Fibroblast of gingiva (primary cell): ENCODE results near the gene CCDC183.
A peak's percentile ranks its signal among the peaks of the same experiment; 100 is the strongest.
"Not testable (repeated sequence)": the region's sequence is repeated elsewhere in the genome, so short reads cannot be mapped to it uniquely, and the experiment has no call there.

Source experiments
- DNase-seq: peaks from one replicate; pipeline ENCODE4 v3.0.0-alpha.2; 2011; ENCODE audit warnings: low read depth

Gene CCDC183

DNA sequence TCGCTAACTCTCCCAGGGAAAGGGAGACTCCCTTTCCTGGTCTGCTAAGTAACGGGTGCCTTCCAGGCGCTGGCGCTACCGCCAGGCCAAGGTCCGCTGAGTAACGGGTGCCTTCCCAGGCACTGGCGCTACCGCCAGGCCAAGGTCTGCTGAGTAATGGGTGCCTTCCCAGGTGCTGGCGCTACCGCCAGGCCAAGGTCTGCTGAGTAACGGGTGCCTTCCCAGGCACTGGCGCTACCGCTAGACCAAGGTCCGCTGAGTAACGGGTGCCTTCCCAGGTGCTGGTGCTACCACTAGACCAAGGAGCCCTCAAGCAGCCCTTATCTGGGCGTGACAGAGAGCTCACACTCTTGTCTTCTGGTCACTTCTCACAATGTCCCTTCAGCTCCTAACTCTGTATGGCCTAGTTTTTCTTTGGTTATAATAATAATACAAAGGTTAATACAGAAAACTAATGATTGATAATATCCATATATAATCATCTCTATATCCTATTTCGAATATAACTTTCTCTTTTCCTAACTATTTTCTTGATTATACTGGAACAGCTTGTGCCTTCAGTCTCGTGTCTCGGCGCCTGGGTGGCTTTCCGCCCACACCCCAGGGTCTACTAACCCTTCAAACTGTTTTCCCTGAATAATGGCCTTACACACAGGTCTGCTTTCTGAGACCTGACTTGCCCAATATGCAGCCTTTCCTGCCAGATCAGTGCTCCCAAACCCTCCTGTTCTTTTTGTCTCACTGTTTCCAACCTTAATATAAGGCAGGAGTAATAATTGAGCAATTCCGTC, 10.4 kb upstream of the CCDC183 start:
- DNase-seq = not testable (repeated sequence)

DNA sequence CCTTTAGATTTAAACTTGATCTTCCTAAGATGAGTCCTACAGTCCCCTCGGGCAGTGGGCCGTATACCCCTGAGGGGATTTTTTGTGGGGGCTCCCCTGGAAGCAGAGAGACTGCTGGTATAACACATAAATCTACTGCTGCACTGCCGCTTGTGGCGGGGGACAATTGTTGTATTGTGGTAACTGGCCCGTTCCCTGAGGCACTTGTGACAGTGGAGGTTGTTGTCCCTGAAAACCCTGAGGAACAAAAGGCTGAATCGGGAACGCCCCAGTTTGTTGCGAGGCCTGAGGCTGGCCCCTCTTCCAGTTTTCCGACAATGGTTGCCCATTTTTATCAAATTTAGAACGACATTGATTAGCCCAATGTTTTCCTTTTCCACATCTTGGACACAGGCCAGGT, 9.7 kb upstream of the CCDC183 start:
- DNase-seq = no peak

DNA sequence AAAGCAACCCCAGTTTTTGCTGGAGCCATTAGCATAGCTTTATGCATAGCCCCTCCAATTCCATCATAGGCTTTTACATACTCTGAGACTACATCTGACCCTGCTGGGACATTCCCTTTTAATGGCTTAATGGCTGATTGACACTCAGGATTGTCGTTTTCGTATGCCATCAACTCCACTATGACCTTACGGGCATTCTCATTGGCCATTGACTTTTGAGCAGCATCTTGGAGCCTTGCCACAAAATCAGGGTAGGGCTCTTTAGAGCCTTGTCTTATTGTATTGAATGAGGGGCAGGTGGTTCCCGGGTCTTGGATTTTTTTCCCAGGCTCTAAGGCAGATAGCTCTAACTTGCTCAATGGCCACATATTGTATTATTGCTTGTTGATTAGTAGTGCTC, 9.2 kb upstream of the CCDC183 start:
- not testable (repeated sequence) for DNase-seq

DNA sequence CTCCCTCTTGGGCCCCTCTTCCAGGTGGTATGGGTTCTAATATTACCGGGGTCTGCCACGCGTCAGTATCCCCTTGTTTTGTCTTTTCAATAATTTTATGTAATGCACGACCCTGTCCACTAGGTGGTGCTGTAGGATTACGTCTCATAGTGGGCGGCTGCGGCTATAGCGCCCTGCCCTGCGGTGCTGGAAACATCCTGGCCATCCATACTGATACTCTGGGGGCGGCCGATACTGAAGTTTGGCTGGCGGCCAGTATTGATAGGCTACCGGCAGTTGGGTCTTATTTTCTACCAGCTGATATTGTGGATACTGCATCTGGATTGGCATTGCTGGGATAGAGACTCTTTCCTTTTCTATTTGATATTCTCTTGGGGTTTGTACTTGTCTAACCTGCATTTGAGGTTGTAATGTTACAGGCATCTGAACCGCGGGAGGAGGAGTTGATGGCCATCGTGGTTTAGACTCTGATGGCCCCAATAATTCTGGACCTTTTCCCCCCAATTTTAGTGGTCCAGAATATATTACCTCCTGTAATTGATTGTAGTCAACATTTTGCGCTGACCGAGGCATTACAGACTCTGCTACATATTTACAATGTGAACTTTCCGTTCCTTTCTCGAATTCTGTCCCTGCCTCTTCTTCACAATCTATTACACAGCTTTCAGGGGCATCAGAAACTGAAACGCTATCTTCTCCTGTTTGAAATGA, 8.3 kb upstream of the CCDC183 start:
- no peak for DNase-seq

DNA sequence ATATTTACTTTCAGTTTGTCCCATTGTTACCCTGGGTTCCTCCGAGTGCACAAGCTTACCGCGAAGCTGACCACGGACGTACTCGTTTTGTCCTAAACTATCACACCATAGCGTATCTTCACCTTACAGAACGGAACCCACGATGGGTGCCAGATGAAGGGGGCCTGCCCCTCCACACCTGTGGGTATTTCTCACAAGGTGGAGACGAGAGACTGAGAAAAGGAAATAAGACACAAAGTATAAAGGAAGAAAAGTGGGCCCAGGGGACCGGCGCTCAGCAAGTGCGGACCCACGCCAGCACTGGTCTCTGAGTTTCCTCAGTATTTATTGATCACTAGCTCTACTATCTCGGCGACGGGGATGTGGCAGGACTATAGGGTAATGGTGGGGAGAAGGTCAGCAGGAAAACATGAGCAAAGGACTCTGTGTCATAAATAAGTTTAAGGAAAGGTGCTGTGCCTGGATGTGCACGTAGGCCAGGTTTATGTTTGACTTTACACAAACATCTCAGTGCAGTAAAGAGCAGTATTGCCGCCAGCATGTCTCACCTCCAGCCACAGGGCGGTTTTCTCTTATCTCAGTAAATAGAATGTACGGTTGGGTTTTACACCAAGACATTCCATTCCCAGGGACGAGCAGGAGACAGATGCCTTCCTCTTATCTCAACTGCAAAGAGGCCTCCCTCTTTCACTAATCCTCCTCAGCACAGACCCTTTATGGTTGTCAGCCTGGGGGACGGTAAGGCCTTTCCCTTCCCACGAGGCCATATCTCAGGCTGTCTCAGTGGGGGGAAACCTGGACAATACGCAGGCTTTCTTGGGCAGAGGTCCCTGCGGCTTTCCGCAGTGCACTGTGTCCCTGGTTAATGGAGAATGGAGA, 7.3 kb upstream of the CCDC183 start:
- not testable (repeated sequence) for DNase-seq

DNA sequence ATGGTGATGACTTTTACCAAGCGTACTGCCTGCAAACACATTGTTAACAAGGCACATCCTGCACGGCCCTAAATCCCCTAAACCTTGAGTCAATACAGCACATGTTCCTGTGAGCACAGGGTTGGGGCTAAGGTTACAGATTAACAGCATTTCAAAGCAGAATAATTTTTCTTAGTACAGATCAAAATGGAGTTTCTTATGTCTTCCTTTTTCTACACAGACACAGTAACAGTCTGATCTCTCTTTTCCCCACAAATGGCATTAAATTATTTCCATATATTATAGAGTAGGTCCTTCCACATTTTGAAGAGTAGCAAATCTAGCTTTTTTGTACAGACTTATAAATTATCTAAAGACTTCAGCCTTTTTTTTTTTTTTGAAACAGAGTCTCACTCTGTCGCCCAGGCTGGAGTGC, 6.6 kb upstream of the CCDC183 start:
- DNase-seq = no peak

DNA sequence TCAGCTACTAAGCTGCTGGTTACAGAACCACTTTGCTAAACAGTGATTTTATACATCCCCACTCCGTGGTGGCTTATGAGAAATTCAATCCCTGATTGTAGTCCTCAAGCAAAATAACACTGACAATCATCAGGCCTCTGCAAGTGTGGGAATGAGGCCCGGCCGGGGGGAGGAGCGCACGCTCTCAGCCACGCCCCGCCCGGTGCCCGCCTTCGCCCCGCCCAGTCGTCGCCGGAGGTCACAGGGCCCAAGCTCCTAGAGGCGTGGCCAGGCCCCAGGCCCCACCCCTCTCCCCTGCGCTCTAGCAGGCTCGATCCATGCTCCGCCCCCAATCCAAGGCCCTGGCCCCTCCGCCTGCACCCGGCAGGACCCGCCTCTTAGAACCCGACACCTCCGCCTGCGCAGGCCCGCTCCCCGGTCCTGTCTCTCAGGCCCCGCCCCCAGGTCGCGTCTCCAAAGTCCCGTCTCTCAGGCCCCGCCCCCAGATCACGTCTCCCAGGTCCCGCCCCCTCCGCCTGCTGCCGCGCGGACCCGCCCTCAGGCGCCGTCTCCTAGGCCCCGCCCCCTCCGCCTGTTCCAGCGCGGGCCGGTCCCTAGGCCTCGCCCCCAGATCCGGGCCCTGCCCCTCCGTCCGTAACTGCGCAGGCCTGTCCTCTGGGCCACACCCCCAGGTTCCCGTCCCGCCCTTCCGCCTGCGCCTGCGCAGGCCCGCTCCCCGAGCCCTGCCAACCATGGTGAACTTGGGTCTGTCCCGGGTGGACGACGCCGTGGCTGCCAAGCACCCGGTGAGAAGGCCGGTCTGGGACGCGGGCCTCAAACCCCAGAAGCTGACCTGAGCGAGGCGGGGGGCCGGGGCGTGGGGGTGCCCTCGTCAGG, 5.3 kb upstream of the CCDC183 start, which contains the start of gene TMEM141:
Gene TMEM141, plus strand, starts transcription at position 705 of the 876 bp plus-strand sequence. Its CDS starts 27 bp downstream, at position 732.
- peak; percentile 99 for DNase-seq

DNA sequence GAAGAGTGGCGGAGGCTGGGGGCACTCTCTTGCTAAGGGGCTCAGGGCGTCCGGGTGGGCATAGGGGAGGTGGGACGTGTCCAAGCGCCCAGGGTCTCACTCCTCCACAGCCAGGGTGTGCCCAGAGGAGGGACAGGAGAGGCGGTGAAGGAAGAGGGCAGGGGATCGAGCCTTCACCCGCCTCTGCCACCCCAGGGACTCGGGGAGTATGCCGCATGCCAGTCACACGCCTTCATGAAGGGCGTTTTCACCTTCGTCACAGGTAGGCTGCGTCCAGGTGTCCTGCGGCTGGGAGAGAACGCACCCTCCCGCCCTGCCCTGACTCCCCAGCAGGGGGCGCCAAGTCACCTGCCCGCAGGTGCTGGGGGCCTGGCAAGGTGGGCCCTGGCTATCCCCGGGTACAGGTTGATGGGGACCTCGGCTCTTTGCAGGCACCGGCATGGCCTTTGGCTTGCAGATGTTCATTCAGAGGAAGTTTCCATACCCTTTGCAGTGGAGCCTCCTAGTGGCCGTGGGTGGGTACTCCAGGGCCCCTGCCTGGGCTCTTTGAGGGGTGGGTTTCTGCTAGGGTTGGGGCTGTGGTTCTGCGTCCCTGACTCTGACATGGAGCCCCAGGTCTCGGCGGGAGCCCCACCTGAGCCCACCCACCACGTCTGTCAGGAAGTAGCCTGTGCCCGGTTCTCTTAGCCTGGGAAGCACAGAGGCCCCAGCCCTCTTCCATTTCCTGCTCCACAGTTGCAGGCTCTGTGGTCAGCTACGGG, 4.4 kb upstream of the CCDC183 start:
- no peak for DNase-seq

DNA sequence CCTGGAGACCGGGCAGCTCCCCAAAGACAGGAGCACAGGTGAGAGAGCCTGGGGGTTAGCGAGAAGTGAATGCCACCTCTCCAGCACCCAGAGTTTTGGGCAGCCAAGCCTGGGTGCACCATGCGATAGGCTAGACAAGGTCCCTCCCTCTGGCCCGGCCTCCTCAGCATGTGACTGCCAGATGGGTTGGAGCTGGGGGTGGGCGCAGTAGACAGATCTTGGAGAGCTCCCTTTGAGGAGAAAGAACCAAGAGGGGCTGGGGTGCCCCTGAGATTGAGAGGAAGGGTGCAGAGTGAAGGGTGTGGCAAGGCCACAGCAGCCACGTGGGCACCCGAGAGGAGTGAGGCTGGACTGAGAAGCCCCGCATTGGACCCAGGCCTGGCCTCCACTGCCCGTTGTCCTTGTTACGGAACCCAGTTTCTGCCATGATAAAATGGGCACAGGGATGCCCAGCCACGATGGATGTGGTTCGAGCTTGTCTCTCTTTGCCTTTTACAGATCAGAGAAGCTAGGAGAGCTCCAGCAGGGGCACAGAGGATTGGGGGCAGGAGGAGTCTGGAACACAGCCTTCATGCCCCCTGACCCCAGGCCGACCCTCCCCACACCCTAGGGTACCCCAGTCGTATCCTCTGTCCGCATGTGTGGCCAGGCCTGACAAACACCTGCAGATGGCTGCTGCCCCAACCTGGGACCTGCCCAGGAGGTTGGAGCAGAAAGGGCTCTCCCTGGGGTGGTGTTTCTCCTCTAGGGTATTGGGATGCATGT, 3.6 kb upstream of the CCDC183 start:
- DNase-seq = no peak

DNA sequence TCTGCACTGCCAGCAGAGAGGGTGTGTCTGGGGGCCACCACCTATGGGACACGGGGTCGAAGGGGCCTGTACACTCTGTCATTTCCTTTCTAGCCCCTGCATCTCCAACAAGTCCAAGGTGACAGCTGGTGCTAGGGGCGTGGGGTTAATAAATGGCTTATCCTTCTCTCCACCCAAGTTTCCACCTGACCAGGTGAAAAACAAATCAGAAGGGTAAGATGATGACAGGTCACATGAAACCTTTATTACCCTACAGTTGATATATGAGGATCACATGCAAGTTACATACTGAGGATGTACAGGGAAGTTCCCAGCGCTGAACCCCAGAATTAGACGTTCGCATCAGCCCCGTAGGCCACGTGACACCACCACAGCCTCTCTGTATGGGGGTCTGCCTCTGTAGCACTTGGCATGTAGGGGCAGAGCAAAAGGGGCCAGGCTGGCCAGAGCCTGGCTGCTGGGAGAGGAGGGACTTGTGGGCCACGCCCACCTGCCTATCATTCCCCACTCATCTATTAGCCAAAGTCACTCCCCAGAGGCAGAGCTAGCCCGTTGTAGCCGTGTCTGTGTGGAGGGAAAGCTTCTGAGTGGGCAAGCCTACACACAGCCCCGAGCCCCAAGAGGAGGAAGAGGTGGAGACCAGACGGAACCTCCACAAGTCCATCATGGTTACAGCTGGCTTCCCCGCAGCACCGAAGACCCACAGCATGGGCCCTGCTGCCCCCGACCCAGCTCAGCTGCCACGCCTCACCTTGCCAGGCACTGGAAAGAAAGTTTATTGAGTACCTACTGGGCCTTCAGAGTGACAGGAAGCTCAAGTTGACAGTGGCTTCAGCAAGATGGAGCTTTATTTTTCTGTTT, 2.8 kb upstream of the CCDC183 start:
- no peak for DNase-seq

DNA sequence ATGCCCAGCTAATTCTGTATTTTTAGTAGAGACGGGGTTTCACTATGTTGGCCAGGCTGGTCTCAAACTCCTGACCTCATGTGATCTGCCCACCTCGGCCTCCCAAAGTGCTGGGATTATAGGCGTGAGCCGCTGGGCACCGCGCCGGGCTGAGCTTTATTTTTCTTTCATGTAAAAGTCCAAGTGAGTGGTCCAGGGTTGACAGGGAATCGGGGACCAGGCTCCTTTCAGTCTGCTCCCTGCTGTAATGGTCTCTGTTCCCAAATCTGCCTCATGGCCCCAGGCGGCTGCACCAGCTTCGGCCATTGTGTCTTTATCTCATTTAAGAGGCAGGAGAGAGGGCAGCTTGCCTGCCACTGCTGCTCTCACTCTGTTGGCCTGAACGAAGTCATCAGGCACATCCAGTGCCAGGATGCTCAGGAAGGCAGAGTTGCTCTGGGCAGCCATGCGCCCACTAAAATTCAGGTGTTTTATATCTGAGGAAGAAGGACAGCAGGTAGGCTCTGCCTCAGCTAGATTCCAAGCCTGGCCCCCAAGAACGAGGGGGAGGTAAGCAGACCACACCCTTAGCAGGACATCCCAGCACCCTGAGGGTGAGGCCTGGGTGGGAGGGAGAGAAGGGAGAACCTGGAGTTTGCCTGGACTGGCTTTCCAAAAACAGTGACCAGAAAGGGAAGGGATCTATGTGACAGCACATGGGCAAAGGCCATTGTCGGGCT, 1.7 kb upstream of the CCDC183 start:
- no peak for DNase-seq

DNA sequence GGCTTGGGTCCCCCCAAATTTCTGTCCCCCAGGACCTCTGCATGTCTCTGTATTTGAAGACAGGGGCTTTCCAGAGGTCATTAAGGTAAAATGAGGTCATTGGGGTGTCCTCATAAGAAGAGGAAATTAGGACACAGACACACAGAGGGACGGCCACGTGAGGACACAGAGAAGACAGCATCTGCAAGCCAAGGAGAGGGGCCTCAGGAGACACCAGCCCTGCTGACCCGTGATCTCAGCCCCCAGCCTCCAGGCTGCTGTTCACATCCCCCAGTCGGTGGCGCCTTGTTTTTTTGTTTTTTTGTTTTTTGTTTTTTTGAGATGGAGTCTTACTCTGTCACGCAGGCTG, 1.2 kb upstream of the CCDC183 start:
- no peak for DNase-seq

DNA sequence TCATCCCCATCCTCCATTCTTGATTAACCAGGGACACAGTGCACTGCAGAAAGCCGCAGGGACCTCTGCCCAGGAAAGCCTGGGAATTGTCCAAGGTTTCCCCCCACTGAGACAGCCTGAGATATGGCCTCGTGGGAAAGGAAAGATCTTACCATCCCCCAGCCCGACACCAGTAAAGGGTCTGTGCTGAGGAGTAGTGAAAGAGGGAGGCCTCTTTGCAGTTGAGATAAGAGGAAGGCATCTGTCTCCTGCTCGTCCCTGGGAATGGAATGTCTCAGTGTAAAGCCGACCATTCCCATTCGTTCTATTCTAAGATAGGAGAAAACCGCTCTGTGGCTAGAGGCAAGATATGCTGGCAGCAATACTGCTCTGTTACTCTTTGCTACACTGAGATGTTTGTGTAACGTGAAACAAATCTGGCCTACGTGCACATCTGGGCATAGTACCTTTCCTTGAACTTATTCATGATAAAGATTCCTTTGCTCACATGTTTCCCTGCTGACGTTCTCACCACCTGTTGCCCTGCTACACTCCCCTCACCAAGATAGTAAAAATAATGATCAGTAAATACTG, 723 bp downstream of the CCDC183 start:
- DNase-seq = not testable (repeated sequence)

DNA sequence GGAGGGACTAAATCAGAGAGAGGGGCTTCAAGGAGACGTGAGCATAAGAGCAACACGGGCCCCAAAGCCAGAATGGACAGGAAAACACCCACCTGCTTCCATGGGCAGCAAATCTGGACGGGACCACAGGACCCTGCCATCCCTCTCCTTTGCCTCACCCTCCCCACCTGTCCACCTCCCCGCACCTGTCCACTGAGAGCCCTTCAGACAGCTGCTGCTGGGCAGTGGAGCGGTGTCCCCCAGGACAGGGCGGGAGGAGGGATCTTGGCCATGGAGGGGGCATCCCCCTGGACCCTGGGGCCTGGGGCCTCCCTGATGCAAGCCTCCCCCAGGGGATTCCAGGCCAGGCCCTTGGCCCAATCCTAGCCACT, 2.6 kb downstream of the CCDC183 start:
- no peak for DNase-seq

DNA sequence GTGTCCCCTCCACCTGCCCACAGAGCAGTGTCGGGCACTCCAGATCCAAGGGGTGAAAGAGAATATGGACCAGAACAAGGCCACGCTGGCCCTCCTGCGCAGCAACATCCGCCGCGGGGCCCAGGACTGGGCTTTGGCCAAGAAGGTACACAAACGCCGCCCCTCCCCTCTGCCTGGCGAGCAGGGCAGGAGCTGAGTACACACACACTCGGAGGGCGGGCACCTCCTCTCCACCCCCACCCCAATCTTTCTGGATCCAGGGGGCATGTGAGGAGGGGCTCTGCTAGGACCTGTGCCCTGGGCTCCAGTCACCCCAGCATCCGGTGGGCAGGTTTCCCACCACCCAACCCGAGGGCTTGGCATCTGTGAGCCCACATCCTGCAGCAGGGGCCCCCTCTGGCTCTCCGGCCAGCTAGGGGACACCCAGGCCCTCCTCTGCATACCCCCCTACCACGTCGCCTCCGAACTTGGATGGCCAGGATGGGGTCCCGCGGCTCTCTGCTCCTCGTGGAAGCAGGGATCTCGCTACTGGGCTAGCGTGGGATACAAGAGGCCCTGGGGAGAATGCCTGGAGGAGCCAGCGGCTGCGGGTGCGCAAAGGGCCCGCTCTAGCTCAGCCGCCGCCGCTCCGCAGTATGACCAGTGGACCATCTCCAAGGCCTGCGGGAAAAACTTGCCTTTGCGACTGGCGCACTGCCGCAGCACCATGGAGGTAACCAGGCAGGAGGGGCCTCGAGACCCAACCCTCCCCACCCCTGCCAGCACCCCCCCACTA, 3.1 kb downstream of the CCDC183 start:
- no peak for DNase-seq

DNA sequence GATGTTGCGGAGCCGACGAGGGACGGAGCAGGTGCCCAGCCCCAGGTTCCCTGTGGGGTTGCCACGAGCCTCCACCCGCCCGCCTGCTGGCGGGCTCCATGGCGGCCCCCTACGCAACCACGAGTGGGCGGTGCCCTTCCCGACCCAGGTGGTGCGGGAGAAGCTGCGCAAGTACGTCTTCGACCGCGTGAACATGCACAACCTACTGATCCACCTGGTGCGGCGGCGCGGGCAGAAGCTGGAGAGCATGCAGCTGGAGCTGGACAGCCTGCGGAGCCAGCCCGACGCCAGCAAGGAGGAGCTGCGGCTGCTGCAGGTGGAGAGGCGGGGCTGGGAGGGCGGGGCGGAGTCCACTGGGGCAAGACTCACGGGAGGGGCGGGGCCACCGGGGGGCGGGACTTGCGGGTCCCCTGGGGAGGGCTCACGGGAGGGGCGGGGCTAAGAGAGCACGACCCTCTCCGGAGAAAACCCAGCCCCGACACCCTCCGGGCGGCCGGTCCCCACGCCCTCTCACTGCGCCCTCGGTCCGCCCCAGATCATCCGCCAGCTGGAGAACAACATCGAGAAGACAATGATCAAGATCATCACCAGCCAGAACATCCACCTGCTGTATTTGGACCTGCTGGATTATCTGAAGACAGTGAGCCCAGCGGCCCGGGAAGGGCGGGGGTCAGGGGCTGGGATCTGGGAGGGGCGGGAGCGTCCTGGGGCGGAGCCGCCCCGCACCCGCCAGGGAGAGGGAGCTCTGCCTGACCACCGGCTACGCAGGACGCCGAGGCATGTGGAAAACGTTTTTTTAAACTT, 3.9 kb downstream of the CCDC183 start:
- DNase-seq = no peak
